Peyer's patch (tissue), 4 donors: Measurements from ENCODE around the gene UROC1. TPM values are rescaled to one million over a fixed set of nuclear protein-coding genes. Genes with fewer than 3 reads are reported as not detected.

Experiments used
- DNase-seq, 3 donors: peaks; one replicate each; pipeline ENCODE4 v3.0.0-alpha.2; 2017 to 2019
- H3K27ac ChIP-seq, 4 donors: fragments of 200-600 bp; sonication (generic); one replicate each; pipeline ENCODE4 v1.5.1; 2016 to 2019
- H3K27me3 ChIP-seq, 2 donors: fragments of 200-600 bp; sonication (generic); one replicate each; pipeline ENCODE4 v1.5.1; 2019
- H3K36me3 ChIP-seq, 3 donors: fragments of 200-600 bp; sonication (generic); one replicate each; pipeline ENCODE4 v1.5.1; 2016 to 2019
- H3K4me1 ChIP-seq, 4 donors: fragments of 200-600 bp; sonication (generic); one replicate each; pipeline ENCODE4 v1.5.1; 2016 to 2019
- H3K4me3 ChIP-seq, 4 donors: fragments of 200-600 bp; sonication (generic); 1 replicate in 3 of 4; 2 replicates in 1 of 4; pipeline ENCODE4 v1.5.1; 2016 to 2019; ENCODE audit warnings: mild to moderate bottlenecking in 1 of 4
- H3K9me3 ChIP-seq, 4 donors: fragments of 200-600 bp; sonication (generic); one replicate each; pipeline ENCODE4 v1.5.1; 2016 to 2019; ENCODE audit warnings: mild to moderate bottlenecking in 1 of 4
- POLR2A ChIP-seq, 2 donors: fragments of 450-650 bp; IDR thresholded peaks; one replicate each; pipeline ENCODE4 v1.5.1; 2017; ENCODE audit warnings: antibody characterized with exemption in 2 of 2, mild to moderate bottlenecking in 2 of 2, moderate library complexity in 2 of 2
- total RNA-seq, 4 donors: library from RNA; depleted of rRNA; stranded (reverse); fragments of >200 nt; gene quantifications; one replicate each; pipeline ENCODE4 v1.1.0, GENCODE V29; 2016
- TF ChIP-seq, protein P1 (sequence below), 6 experiments: fragments of 450-650 bp in 4 of 6; fragments of 200-600 bp in 2 of 6; sonication (generic) in 1 of 6; IDR thresholded peaks; one replicate each; pipeline ENCODE4 v1.5.1; 2017 to 2019; ENCODE audit warnings: antibody characterized with exemption in 6 of 6, mild to moderate bottlenecking in 3 of 6, moderate library complexity in 1 of 6

The UROC1 gene
- total RNA-seq, 4 donors from 2014 or later = not detected

DNA sequence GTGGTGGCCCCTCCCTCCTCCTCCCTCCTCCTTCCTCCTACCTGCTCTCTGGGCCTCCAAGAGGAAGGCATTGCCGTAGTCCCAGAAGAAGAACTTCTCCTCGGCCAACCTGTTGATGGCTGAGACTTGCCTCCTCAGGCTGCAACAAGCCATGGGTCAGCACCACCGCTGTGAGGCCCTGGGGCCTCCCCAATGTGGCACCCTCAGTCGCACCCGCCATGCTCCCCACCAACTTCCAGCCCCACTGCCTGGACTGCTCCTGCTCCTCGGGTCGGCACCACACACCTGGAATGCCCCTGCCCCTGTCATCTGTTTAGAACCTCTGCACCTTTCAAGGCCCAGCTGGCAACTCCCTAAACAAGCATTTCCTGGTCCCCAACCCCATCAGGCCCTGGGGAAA lies 17.6 kb downstream of the UROC1 start:
- Histone ChIP-seq H3K9me3 (no peaks in the 10 kb centered on the region), H3K36me3 (no peaks in the 10 kb centered on the region), H3K27ac (no peak overlapping the region), H3K4me1 (no peaks in the 10 kb centered on the region), H3K4me3 (no peak overlapping the region), H3K27me3 (no peaks in the 10 kb centered on the region)
- no peak for DNase-seq
- TF ChIP-seq, protein P1, sequence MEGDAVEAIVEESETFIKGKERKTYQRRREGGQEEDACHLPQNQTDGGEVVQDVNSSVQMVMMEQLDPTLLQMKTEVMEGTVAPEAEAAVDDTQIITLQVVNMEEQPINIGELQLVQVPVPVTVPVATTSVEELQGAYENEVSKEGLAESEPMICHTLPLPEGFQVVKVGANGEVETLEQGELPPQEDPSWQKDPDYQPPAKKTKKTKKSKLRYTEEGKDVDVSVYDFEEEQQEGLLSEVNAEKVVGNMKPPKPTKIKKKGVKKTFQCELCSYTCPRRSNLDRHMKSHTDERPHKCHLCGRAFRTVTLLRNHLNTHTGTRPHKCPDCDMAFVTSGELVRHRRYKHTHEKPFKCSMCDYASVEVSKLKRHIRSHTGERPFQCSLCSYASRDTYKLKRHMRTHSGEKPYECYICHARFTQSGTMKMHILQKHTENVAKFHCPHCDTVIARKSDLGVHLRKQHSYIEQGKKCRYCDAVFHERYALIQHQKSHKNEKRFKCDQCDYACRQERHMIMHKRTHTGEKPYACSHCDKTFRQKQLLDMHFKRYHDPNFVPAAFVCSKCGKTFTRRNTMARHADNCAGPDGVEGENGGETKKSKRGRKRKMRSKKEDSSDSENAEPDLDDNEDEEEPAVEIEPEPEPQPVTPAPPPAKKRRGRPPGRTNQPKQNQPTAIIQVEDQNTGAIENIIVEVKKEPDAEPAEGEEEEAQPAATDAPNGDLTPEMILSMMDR (IDR thresholded peaks at IDR 0.05) = no peak
- TF ChIP-seq POLR2A (IDR thresholded peaks at IDR 0.05) = no peak

DNA sequence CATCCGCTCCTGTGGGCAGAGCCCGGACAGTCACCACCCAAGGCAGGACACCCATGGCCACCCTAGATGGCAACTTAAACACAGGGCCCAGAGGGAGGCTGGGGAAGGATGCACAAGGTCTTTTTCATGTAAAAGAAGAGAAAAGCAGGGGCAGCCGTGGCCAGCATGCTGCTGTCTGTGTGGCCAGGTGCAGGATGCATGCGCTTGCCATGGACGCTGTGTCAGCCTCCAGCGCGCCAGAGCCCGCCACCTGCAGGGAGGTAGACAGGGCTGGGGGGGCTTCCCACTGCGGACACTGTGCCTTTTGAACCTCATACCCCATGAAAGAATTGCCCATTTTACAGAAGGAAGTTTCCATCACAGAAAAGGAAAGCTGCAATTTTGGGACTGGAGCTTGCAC lies 18.2 kb downstream of the UROC1 start:
- Histone ChIP-seq H3K27me3 (no peaks in the 10 kb centered on the region), H3K36me3 (no peaks in the 10 kb centered on the region), H3K9me3 (no peaks in the 10 kb centered on the region), H3K27ac (no peak overlapping the region), H3K4me1 (no peaks in the 10 kb centered on the region), H3K4me3 (no peak overlapping the region)
- TF ChIP-seq, protein P1 (IDR thresholded peaks at IDR 0.05) = no peak
- no peak for TF ChIP-seq POLR2A (IDR thresholded peaks at IDR 0.05)
- DNase-seq = no peak

DNA sequence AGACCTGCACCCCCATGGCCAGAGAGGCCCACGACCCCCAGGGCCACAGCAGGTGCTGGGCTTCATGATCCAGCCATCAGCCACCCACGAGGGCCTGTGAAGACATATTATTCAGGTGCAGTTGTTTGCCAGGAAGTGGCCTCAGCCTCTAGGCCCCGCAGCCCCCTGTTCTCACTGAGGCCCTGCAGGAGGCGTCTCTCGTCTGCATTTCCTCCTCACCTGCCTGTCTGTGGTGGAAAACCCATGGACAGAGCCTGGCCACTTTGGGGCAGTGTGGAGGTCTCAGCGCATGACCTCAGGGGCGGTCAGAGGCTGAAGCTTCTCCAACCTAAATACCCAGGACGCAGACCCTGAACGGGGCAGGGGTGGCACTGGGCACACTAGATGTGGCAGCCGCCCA lies 18.6 kb downstream of the UROC1 start:
- Histone ChIP-seq H3K36me3 (no peaks in the 10 kb centered on the region), H3K4me1 (no peaks in the 10 kb centered on the region), H3K27me3 (no peaks in the 10 kb centered on the region), H3K4me3 (no peak overlapping the region), H3K27ac (no peak overlapping the region), H3K9me3 (no peaks in the 10 kb centered on the region)
- DNase-seq = no peak
- TF ChIP-seq, protein P1 (IDR thresholded peaks at IDR 0.05) = no peak
- no peak for TF ChIP-seq POLR2A (IDR thresholded peaks at IDR 0.05)

DNA sequence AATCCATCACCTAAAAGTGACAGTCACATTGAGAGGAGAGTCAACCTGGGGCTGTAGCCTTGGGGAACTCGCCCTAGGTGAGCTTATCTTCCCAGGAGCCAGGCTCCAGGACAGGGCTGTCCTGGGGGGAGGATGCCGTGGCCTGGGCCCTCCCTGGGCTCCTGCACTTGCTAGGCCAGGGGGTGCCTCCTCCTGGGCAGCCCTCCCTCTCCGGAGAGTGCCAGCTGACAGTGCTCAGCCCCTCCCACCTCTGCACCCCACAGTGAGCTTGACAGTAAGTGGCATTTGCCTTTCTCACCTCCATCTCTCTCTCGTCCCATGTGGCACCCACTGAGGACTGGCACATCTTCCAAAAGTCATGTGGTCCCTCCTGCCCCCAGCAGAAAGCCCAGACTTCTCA lies 19.1 kb downstream of the UROC1 start:
- Histone ChIP-seq H3K4me1 (no peaks in the 10 kb centered on the region), H3K36me3 (no peaks in the 10 kb centered on the region), H3K4me3 (no peak overlapping the region), H3K27ac (no peak overlapping the region), H3K9me3 (no peaks in the 10 kb centered on the region), H3K27me3 (no peaks in the 10 kb centered on the region)
- no peak for DNase-seq
- no peak for TF ChIP-seq POLR2A (IDR thresholded peaks at IDR 0.05)
- TF ChIP-seq, protein P1 (IDR thresholded peaks at IDR 0.05) = no peak

DNA sequence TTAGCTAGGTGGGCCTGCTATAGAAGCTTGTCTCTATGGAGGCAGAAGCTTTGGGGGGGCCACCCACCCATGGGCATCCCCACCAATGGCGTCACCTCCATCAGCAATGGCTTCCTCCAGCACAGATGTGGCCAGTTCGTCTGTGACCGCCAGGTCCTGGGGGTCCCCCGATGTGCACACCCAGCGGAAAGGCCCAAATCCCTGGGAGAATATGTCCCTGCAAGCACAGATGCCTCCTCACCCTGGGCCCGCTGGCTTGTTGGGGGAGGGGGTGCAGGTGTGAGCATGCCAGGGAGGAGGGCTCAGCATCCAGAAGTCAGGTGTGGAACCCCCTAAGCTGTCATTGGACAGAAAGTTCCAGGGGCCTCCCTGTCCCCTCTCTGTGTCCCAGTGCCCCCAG lies 19.6 kb downstream of the UROC1 start:
- TF ChIP-seq, protein P1 (IDR thresholded peaks at IDR 0.05) = no peak
- TF ChIP-seq POLR2A (IDR thresholded peaks at IDR 0.05) = no peak
- H3K9me3 ChIP-seq = no peaks in the 10 kb centered on the region
- H3K4me3 ChIP-seq = no peak overlapping the region
- no peaks in the 10 kb centered on the region for H3K36me3 ChIP-seq
- no peaks in the 10 kb centered on the region for H3K27me3 ChIP-seq
- no peak overlapping the region for H3K27ac ChIP-seq
- DNase-seq = no peak
- no peaks in the 10 kb centered on the region for H3K4me1 ChIP-seq
